Measurements from ENCODE around the gene PRR33.

- TF ChIP-seq POLR2A (IDR thresholded peaks at IDR 0.05) (no peak), CTCF (IDR thresholded peaks at IDR 0.05) (no peak)
Observed at GRCh38 chr11:1913271-1914060, 21.8 kb upstream of the PRR33 start.

Data from heart left ventricle (tissue), 13 donors.